Stromal cell of bone marrow (primary cell): ENCODE data around the gene EFNA3.

Experiments used
- DNase-seq: peaks from one replicate; pipeline ENCODE4 v3.0.0-alpha.2; 2012; ENCODE audit warnings: low read depth

EFNA3 gene

DNA sequence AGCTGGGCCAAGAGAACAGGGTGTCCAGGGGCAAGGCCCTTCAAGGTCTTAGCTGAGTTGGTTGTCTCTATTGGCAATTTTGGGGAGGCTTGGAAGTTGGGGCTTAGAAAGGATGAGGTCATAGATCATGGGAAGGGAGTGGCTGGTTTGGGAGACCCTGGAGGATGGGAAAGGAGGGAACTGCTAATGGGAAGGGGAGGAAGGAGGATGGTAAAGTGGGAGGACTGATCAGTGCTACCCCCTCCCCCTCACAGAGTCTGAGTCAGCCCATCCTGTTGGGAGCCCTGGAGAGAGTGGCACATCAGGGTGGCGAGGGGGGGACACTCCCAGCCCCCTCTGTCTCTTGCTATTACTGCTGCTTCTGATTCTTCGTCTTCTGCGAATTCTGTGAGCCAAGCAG is 10.0 kb upstream of the EFNA3 start:
- no peak for DNase-seq

DNA sequence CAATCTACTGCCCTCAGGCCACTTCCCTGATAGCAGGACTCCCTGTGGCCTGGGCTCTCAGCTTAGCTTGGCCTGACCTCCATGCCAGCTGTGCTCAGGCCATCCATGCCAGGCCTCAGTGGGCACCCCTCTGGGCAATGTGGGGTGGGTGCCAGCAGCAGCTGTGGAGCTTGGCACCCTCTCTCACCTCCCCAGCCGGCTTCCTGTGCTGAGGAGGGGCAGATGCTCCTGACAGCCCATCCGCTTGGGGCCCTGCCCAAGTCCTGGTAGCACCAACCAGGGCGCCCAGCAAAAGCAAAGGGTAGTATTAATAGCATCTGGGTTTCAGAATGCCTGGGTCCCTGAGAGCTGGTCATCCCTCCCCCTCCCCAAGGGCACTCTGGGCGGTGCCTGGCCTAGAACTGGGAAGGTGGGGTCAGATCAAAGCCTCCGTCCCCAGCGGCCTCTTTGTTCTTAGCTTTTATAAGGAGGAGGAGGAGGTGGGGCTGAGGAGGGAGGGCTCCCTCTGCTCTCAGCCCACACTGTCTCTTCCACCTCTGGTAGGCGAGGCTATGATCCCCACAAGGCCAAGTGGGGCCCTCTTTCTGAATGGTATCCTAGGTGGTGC is 9.0 kb upstream of the EFNA3 start:
- DNase-seq, result no peak

DNA sequence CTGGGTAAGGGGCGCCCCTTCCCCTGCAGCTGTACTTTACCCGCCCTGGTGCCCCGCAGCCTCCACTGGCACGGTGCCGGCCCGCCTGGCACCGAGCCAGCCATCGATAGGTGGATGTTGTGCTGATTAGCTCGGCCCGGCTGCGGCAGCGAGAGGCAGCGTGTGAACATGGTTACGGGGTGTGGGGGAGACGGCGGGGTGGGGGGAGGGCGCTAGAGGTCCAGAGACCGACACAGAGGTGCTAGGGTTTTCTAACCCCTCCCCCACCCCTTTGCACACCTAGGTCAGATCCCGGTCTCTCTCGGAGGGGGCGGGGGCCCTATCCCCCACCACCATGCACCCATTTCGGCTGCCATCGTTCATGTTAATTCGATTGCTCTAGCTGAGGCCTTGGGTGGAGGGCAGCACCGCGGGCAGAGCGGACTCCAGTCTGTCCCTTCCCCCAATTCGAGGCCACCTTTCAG is 8.4 kb upstream of the EFNA3 start:
- DNase-seq, result no peak

DNA sequence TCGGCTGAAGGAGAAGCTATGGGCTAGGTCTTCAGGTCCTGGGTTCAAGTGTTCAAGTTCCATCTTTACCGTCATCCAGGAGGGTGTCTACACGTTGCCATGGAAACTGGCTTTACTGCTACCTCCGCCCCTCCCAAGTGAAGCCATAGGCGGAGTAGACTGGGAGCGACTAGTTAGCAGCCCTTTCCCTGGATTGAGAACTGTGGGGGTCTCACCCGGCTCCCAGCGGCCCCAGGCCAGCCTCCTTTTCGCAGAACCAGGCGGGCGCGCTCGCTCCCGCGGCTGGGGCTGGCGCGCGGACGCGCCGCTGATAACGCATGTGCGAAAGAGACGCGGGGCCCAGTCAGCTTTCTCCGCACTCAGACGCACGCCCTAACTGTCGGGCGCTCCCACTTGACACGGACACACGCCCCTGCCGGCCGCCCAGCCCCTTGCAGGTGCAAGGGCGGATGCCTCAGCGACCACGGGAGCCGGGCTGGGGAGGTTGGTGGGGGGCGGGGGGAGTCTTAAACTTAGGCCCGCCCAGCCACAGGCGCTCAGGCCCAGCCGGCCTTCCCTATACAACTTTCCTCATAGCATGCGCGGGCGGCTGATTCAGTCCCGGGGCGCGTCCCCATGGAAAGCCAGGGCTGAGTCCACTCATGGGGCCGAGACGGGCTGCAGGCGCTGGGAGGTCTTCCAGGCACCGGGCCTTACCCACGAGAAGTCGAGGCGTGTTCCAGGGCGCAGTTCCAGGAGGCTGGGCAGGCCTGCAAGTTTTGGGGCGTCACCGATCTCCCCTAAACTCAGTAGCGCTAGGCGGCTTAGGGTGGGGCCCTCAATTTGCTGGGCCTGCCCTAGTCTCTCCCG is 7.7 kb upstream of the EFNA3 start:
- DNase-seq, result peak; percentile 47

DNA sequence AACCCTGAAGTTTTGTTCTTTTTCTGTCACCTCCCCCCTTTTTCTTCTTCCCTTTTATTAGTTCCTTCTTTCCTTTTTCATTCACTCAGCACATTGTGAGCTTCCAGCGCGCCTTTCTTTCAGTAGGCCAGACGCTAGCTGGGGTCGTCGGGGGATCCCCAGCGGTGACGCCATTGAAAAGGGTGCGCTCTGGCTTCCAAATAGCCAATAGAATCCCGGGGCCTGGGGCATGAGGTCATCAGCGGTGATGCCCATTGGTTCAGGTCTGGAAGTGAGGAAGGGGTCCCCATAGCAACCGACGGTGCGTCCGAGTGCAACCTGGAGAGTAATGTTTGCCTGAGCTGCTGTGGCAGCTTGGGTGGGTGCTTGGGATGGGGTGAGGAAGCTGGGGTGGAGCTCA is 6.9 kb upstream of the EFNA3 start:
- no peak for DNase-seq

DNA sequence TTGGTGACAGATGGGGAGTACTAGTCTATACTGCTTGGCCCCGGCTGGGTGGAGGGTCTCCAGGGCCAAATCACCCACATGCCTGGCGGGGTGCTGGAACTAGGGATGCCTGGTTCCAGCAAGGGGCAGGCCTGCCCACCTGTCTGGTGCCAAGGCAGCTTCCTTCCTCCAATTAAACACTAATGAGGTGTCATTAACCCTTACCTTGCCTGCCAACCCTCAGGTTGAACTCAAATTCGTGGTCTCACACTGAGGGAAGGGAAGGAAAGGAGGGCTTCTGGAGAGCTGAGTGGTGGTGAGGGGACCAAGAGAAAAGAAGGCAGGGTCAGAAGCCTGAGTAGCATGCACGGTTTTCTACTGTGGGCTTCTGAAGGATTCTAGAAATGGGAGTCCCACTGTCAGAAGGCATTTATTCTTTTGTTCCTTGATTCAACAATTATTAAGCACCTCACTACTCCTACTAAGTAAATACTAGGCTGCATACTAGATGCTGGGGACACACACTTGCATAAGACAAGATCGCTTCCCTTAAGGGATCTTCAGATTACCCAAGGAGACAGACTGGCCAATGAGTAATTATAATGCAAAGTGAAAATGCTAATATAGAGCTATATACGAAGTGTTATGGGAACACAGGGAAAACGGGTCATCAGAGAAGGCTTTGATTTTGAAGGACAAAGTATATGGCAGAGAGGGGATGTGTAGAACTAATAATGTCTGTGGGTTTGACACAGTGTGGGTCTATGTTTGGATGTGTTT is 5.9 kb upstream of the EFNA3 start:
- no peak for DNase-seq

DNA sequence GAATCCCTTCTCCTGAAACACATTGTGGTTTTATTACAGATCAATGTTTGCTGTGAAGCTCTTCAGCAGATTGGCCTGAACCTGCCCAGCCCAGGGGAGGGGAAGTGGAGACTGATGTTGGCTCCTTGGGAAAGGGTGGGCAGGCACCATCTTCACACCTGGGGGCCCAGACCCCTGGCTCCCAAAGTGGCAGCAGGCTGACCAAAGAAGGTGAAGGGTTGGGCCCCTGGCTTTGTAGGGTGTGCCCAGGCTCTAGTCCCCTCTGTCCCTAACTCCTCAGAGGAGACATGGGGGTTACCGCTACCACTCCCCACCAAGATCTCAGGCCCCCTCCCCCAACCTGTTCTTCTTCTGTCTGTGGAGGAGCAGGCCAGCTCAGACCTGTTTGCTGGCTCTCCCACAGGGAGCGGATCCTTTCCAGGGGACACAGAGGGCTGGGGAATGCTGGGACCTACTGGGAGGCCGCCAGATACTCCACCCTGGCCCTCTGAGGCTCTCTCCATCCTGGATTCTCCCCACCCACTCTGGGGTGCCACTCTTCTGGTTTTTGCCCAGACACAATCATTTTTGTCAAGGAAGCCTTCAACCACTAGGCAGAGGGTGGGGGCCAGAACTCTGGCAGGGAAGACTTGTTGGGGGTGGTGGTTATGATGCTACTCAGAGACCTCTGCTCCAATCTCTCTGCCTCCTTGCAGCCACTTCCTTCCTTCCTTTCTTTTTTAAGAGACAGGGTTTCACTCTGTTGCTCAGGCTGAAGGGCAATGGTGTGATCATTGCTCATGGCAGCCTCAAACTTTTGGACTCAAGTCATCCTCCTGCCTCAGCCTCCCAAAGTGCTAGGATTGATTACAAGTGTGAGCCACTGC is 5.0 kb upstream of the EFNA3 start:
- DNase-seq, result no peak

DNA sequence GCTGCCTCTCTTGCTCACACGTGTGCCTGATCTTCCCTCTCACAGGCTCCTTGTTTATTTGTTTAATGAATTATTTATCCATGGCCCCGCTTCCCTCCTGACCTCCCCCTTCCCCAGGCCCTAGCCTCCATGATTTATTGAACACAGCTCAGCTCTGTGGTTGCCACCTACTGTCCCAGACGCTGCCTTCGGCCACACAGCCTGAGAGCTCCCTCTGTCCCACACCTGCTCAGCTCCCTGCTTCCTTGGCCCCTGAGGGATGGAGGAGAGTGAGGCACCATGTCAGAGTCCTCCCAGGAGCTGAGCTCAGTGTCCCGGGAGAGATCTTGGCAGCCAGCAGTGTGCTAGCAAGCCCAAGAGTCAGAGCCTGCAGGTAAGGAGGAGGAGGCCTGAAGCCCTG is 3.1 kb upstream of the EFNA3 start:
- no peak for DNase-seq

DNA sequence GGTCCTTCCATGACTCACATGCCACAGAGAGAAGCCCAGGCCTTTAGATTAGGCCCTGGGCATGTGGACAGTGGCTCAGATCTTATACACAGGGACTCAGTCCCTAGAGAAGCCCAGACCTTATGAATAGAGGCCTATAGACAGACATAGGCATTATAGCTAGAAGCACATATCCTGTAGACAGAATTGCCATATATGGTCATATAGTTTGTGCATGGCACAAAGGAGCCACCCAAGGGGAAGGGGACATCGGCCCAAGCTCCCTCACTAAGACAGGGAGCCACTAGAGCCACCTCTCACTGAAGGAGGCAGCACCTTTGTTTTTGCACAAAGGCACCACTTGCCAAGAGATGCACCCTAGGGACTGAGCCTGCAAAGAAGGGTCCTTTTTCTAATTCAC is 2.3 kb upstream of the EFNA3 start:
- DNase-seq, result no peak

DNA sequence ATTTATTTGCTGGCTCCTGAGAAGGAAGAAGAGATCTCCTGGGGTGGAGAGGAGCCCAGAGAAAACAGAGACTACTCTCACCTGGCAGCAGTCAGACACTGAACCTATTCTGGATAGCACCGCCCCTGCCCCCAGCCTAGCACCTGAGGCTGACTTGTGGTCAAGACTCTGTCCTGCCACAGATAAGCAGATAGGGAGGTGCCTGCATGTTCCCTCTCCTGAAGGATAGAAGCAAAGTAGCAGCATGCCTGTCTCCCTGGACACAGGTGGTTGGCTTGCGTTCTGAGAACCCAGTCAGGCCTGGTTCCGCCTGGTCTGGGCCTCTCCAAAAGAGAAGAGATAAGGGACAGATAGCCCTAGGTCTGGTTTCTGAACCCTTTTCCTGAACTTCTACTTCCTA is 1.3 kb upstream of the EFNA3 start:
- DNase-seq, result no peak

DNA sequence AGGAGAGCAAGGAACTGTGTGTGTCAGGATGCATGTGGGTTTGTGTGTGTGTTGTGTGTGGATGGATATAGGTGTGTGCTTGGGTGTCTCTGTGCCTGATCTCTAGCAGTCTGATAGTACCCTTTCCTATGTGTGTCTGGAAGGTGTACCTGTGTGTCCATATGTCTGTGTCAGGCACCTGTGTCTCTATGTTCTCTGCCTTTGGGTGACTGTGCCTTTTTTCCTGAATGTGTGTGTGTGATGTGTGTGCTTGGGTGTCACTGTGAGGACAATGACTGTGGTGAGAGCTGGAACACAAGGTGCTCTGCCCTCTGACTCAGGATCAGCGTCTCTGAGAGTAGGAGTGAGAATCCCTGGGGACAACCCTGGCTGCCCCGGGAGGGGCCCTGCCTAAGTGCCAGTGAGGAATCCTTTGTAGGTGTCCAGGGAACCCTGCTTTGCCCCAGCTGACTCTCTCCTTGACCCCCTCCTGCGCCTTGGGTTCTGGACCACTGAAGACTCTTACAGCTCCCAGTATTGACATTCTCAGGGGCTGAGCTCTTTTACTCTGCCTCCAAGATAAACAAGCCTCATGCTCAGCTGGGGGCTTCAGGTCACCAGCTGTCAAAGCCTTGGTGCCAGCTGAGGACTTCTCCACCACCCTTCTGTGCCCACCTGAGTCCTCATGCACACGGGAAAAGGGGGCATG is 735 bp upstream of the EFNA3 start:
- no peak for DNase-seq

DNA sequence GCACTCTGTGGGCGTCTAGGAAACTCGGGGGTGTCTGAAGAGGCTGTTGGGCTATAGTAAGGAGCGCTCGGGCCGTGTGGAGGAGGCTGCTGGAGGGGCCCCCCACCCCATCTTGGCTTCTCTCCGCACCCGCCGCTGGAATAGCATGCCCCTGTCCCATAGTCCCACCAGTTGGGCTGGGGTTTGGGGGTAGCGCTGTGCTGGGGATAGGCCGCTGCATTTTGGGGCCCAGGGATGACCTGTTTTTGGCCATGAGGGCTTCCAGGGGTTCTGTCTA is 511 bp downstream of the EFNA3 start:
- DNase-seq, result no peak

DNA sequence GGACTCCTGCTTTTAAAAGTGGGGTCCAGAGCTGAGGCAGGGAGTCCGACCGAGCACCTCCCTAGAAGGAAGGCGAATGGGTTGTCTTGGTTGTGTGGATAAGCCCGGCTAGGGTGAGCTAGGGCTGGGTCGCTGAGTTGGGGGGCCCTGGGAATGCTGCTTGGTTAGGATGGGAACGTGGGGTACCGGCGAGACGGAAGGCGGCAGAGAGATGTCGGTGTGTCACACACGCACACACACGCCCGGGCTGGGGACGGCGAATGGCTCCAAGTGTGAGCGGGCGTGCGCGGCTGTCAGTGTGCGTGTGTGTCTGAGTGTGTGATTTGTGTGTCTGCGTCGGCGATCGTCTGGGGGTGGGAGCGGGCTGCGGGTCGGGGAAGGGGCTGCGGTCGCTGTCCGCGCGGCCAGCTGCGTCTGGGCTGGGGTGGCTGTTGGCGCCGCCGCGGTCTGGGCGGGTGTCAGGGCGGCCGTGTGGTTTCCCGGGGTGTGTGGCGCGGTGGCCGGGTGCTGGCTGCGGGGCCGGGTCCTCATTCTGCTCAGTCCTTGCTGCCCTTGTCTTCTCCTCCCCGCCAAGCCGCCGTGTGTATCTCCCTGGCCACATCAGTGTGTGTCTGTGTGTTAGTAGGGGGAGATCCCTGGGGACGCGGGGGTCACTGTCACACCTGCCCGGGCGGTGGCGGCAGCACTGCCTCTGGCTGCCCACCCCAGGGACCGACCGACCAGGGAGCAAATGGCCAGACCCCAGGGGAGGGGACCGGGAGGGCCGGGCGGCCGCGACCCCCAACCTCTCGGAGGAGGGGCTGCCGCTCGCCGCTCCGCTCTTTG is 1.1 kb downstream of the EFNA3 start:
- no peak for DNase-seq

DNA sequence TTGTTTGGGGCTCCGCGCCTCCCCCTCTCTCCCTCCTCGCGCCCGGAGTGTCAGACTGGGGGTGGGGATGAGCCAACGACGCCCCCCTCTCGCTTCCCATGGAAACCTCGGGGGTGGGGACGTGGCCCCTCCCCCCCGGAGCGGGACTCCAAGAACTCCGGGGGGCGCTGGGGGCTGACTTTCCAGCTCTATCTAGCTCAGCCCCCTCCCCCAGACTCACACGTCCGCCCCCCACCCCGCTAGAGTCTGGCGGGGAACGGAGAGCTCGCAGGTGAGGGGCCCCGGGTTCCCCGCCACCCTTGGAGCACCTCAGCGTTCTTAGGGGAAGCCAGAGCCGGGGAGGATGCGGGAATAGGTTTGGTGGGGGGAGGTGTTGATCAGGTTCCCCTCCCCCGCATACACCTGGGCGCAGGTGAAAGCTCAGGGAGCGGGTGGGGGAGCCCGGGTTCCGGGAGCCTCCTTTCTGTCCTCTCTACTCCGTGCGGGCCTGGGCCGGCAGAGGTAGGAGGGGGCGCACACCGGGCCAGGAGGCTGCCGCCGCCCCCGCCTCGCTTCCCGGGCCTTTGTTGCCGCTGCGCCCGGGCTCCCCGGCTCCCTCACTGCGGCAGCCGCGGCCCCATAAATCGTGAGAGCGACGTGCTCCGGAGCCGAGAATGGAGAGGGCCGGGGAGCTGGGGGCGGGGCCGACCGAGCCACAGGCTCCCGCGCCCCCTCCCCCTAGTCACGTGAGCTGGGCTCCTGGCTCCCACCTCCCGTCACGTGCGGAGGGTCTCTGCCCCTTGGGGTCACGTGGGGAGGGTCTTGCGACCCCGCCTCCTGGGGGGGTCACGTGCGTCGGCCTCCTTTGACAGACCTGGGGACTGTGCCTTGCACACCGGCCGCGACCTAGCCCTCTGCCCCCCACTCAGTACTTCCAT is 1.9 kb downstream of the EFNA3 start:
- no peak for DNase-seq

DNA sequence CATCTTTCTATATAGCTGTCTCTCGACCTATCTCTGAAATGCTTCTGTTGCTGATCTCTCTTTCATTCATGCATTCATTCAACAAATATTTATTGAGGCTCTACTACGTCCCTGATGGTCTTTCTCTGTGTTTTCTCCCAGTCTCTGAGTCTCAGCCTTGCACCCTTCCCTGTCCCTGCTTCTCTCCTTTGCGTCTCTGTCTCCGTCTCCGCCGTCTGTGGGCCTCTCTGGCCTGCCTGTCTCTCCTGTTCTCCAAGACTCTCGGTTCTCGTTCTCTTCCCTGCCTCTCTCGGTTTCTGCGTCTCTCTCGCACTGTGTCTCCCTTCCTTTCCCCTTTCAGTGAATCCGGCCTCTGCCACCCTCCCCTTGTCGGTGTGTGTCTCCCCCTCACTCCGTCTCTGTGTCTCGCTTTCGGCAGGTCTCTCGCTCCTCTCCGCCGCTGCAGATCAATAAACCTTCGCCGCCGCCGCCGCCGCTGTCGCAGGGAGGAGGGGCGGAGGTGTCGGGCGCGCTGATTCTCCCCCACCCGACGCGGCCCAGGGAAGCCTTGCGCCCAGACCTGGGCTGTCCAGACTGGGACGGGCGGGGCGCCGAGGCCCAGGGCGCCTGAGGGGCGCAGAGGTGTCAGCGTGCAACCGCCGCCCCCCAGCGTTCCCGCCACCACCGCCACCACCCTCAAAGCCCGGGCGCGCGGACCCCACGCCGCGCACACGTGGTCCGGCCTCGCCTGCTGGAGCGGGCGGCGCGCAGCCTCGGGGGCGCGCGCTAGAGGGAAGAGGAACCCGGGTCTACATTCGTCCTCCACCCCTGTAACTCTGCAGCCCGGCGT is 3.0 kb downstream of the EFNA3 start:
- no peak for DNase-seq

DNA sequence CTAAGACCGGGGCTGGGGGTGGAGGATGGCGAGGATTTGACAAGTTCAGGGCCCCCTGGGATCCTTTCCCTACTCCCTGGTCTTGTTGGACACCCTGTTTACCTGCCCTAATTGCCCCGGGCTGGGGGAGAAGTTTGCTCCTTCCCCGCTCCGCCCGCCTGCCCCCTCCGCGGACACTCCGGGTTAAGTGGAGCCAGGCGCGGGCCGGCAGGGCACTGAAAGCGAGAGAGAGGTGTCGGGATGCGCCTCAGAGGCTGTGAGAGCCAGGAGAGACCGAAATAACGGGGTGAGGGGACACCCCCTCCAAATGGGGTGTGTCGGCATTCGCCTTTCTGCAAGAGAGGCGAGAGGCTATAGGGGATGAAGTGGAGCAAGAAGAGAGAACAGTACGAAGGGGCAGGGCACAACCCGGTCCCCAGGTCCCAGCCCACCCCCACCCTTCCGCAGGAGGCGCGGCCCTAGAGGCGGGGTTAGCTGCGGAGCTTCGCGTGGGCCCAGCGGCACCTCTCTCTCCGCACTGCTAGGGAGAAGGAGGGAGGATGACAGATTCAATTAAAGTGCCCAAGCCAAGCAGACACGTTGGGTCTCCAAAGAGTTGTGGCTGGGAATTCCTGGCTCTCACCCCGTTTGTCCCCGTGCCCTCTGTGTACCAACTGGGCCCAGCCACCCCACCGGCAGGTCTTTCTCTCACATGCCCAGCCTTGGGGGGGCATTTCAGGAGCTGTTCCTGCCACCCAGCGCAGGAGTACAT is 3.8 kb downstream of the EFNA3 start:
- DNase-seq, result no peak

DNA sequence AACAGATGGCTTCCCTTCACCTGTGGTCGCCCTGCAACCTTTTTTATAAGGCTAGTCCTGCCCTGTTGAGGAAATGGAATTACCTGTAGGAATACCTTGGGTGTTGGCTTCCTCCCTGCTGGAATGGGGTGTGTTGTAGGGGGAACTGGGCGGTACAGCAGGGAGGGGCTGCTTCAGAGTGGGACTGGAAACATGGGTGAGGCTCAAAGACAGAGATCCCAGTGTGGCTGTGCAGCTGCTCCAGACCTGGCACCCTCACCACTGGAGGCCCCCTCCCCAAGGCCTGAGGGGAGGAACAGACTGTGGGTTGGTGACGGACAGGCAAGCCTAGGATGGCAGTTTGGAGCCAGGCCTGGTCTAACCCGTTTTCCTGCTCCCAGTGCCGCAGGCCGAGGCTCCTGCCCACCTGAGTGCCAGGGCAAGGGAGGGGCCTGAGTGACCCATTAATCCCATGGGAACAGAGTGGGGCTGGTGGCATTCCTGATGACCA is 4.5 kb downstream of the EFNA3 start:
- no peak for DNase-seq
